Measurements from ENCODE around the gene DDX21. TPM values are rescaled to one million over a fixed set of nuclear protein-coding genes. Genes with fewer than 3 reads are reported as not detected.

Gene DDX21
- total RNA-seq, 1 experiment from 2014 or later, result 153 TPM

GRCh38 chr10:68959695-68960527 lies 3.9 kb downstream of the DDX21 start:
- H3K4me2 ChIP-seq (ENCODE audit: low read length), result no peak overlapping the region
- ChIA-PET POLR2A (no interaction called here), RAD21 (ENCODE audit: low non-redundant PET in 1 of 2, low total read pairs in 2 of 2, uncharacterized antibody in 2 of 2, unreplicated experiment in 2 of 2) (no interaction called here)

More at GRCh38 chr10:68959695-68960527, 3.9 kb downstream of the DDX21 start:
- no peak for DNase-seq (ENCODE audit: low read depth, low spot score)
- ATAC-seq, result no peak
- CTCF ChIA-PET, result no interaction called here
- no peak overlapping the region for H3K4me3 ChIP-seq (replicated peaks in 1 of 2; ENCODE audit: low read depth in 1 of 2, low read length in 2 of 2)
- peaks cover 52% of the 10 kb centered on the region; the same call in 1 of the 2 replicates for H4K20me1 ChIP-seq (ENCODE audit: insufficient read depth)
- TF ChIP-seq JUND (IDR thresholded peaks at IDR 0.05) (no peak), EZH2phosphoT487 (IDR thresholded peaks at IDR 0.05; ENCODE audit: borderline replicate concordance) (no peak), YY1 (IDR thresholded peaks at IDR 0.05; ENCODE audit: extremely low read depth, insufficient replicate concordance, low read depth, low read length) (no peak), MAX (IDR thresholded peaks at IDR 0.05) (no peak), REST (IDR thresholded peaks at IDR 0.05; ENCODE audit: low read depth) (no peak), POLR2AphosphoS5 (IDR thresholded peaks at IDR 0.05; ENCODE audit: low read depth, low read length) (no peak), TCF7L2 (IDR thresholded peaks at IDR 0.05; ENCODE audit: borderline replicate concordance, extremely low read depth, insufficient read depth, insufficient read length) (no peak), EGR1 (IDR thresholded peaks at IDR 0.05; ENCODE audit: low read depth) (no peak), ELF1 (IDR thresholded peaks at IDR 0.05; ENCODE audit: borderline replicate concordance, low read depth) (no peak), CEBPB (IDR thresholded peaks at IDR 0.05; ENCODE audit: low read depth) (no peak), CBX3 (IDR thresholded peaks at IDR 0.05; ENCODE audit: low read depth) (no peak), CTCF (IDR thresholded peaks at IDR 0.05 in 2 of 3, conservative IDR thresholded peaks at IDR 0.05 in 1 of 3; ENCODE audit: borderline replicate concordance in 1 of 3, insufficient read depth in 1 of 3, low read depth in 2 of 3, low read length in 2 of 3) (no peak), ZNF274 (IDR thresholded peaks at IDR 0.05; ENCODE audit: low read depth, low read length) (no peak), EZH2 (IDR thresholded peaks at IDR 0.05) (no peak), RAD21 (IDR thresholded peaks at IDR 0.05; ENCODE audit: low read depth) (no peak), POLR2A (IDR thresholded peaks at IDR 0.05; ENCODE audit: borderline replicate concordance, extremely low read depth, insufficient read depth, insufficient read length) (no peak)
- H3K27ac ChIP-seq (ENCODE audit: low read depth, low read length), result no peak overlapping the region
- peaks cover 7 to 8% of the 10 kb centered on the region in 2 experiments; a peak in 3 of 4 replicates for H3K4me1 ChIP-seq (ENCODE audit: control insufficient read depth in 1 of 2, insufficient read depth in 2 of 2, low read length in 2 of 2)
- peaks cover 98% of the 10 kb centered on the region for H3K79me2 ChIP-seq (ENCODE audit: insufficient read depth, low read length)
- H3K9me3 ChIP-seq (ENCODE audit: control insufficient read depth in 1 of 2, insufficient read depth in 1 of 2, low read depth in 1 of 2, low read length in 2 of 2), result no peaks in the 10 kb centered on the region
- H3K9me2 ChIP-seq (ENCODE audit: insufficient read depth), result no peaks in the 10 kb centered on the region
- peaks cover 43 to 63% of the 10 kb centered on the region in 2 experiments for H3K36me3 ChIP-seq (ENCODE audit: control insufficient read depth in 1 of 2, insufficient read depth in 2 of 2, low read length in 2 of 2)
- no peak overlapping the region for H2AFZ ChIP-seq (ENCODE audit: low read depth, low read length, poor library complexity, severe bottlenecking)
- BruUV-seq (replicated peaks), result no TSS peak
- H3K9ac ChIP-seq (ENCODE audit: low read length), result no peak overlapping the region
- H3K27me3 ChIP-seq (ENCODE audit: insufficient read depth, low read length), result no peaks in the 10 kb centered on the region
- intact Hi-C loops (cut with micrococcal nuclease), result loop anchor here (10.0 kb wide), 1 partner anchor 165 kb away; no protein-coding TSS in a partner anchor

Data from HCT116 (cell line).